Endothelial cell (in vitro differentiated cells): ENCODE measurements around the gene EPHA1. TPM values are rescaled to one million over a fixed set of nuclear protein-coding genes. Genes with fewer than 3 reads are reported as not detected.
"Not testable (repeated sequence)": the region's sequence is repeated elsewhere in the genome, so short reads cannot be mapped to it uniquely, and the experiment has no call there.

ENCODE experiments used
- DNase-seq: peaks from one replicate; pipeline ENCODE4 v3.0.0; 2021; ENCODE audit warnings: low spot score
- H3K27ac Mint-ChIP-seq: one replicate; pipeline ENCODE4 v1.8.0; 2021; ENCODE audit warnings: mixed read lengths, inconsistent platforms; ENCODE audit not compliant: unreplicated experiment
- H3K27me3 Mint-ChIP-seq: one replicate; pipeline ENCODE4 v1.8.0; 2021; ENCODE audit warnings: mild to moderate bottlenecking, moderate library complexity, mixed read lengths, inconsistent platforms; ENCODE audit not compliant: unreplicated experiment
- H3K36me3 Mint-ChIP-seq: one replicate; pipeline ENCODE4 v1.8.0; 2021; ENCODE audit warnings: mild to moderate bottlenecking, low read depth, mixed read lengths, inconsistent platforms; ENCODE audit not compliant: unreplicated experiment
- H3K4me1 Mint-ChIP-seq: one replicate; pipeline ENCODE4 v1.8.0; 2021; ENCODE audit warnings: mild to moderate bottlenecking, mixed read lengths, inconsistent platforms; ENCODE audit not compliant: unreplicated experiment
- H3K4me3 Mint-ChIP-seq: one replicate; pipeline ENCODE4 v1.8.0; 2021; ENCODE audit warnings: mild to moderate bottlenecking, mixed read lengths, inconsistent platforms; ENCODE audit not compliant: unreplicated experiment
- H3K9me3 Mint-ChIP-seq: one replicate; pipeline ENCODE4 v1.8.0; 2021; ENCODE audit warnings: mixed read lengths, inconsistent platforms; ENCODE audit not compliant: unreplicated experiment
- CTCF ChIP-seq: fragments of 200-600 bp; sonication (generic); IDR thresholded peaks from one replicate; pipeline ENCODE4 v1.5.0; 2021; ENCODE audit warnings: antibody characterized with exemption; ENCODE audit not compliant: unreplicated experiment
- total RNA-seq: library from RNA; stranded (reverse); fragmentation: NEBNext Ultra II Directional; extraction: Animal tissue kit (Norgen Biotek cat#: 25700); gene quantifications from one replicate; pipeline ENCODE4 v1.2.1, GENCODE V29; 2021; ENCODE audit not compliant: unreplicated experiment

The EPHA1 gene
- total RNA-seq, 1 donor from 2014 or later, result 7.1 TPM

GRCh38 chr7:143422033-143422432, 13.4 kb upstream of the EPHA1 start:
- TF ChIP-seq CTCF, result no peak
- no peak overlapping the region for H3K27ac Mint-ChIP-seq
- H3K27me3 Mint-ChIP-seq, result peaks cover 1% of the 10 kb centered on the region
- no peak overlapping the region for H3K4me3 Mint-ChIP-seq
- peaks cover 4% of the 10 kb centered on the region for H3K4me1 Mint-ChIP-seq
- DNase-seq, result no peak
- H3K36me3 Mint-ChIP-seq, result peaks cover 8% of the 10 kb centered on the region
- no peaks in the 10 kb centered on the region for H3K9me3 Mint-ChIP-seq

- not testable (repeated sequence) for H3K36me3 Mint-ChIP-seq, H3K27me3 Mint-ChIP-seq, DNase-seq, H3K9me3 Mint-ChIP-seq, H3K27ac Mint-ChIP-seq, H3K4me3 Mint-ChIP-seq, H3K4me1 Mint-ChIP-seq
These were observed 12.0 kb upstream of the EPHA1 start for GRCh38 chr7:143420624-143421023.

- no peak for TF ChIP-seq CTCF
- peaks cover 8% of the 10 kb centered on the region for H3K36me3 Mint-ChIP-seq
- no peak for DNase-seq
These were observed 11.2 kb upstream of the EPHA1 start for GRCh38 chr7:143419880-143420279.

GRCh38 chr7:143418681-143419458, 10.2 kb upstream of the EPHA1 start:
- TF ChIP-seq CTCF, result no peak
- H3K27me3 Mint-ChIP-seq, result peaks cover 1% of the 10 kb centered on the region
- no peak overlapping the region for H3K4me3 Mint-ChIP-seq
- peaks cover 4% of the 10 kb centered on the region for H3K4me1 Mint-ChIP-seq
- H3K27ac Mint-ChIP-seq, result no peak overlapping the region
- no peaks in the 10 kb centered on the region for H3K9me3 Mint-ChIP-seq
- H3K36me3 Mint-ChIP-seq, result peaks cover 8% of the 10 kb centered on the region
- DNase-seq, result no peak

More at GRCh38 chr7:143419880-143420279, 11.2 kb upstream of the EPHA1 start:
- H3K27ac Mint-ChIP-seq, result no peak overlapping the region
- no peaks in the 10 kb centered on the region for H3K9me3 Mint-ChIP-seq
- no peak overlapping the region for H3K4me3 Mint-ChIP-seq
- peaks cover 4% of the 10 kb centered on the region for H3K4me1 Mint-ChIP-seq
- peaks cover 1% of the 10 kb centered on the region for H3K27me3 Mint-ChIP-seq

- Mint-ChIP-seq H3K27me3 (peaks cover 3% of the 10 kb centered on the region), H3K27ac (no peak overlapping the region), H3K4me3 (no peak overlapping the region), H3K9me3 (no peaks in the 10 kb centered on the region), H3K36me3 (peaks cover 5% of the 10 kb centered on the region), H3K4me1 (peaks cover 10% of the 10 kb centered on the region)
- no peak for TF ChIP-seq CTCF
- no peak for DNase-seq
These were observed 9.2 kb upstream of the EPHA1 start for GRCh38 chr7:143417734-143418383.
